Esophagus muscularis mucosa (tissue), 3 donors: Measurements from ENCODE around the gene PTCHD1.

ENCODE experiments used
- CTCF ChIP-seq, 3 experiments: fragments of 200-600 bp in 2 of 3; fragments of 450-650 bp in 1 of 3; sonication (generic) in 2 of 3; IDR thresholded peaks; one replicate each; pipeline ENCODE4 v1.5.1; 2017 to 2019; ENCODE audit warnings: antibody characterized with exemption in 3 of 3, mild to moderate bottlenecking in 2 of 3, moderate library complexity in 1 of 3
- EP300 ChIP-seq: sonication (generic); formaldehyde crosslinking; IDR thresholded peaks from one replicate; pipeline ENCODE4 v1.6.1; 2017; ENCODE audit warnings: antibody characterized with exemption

- TF ChIP-seq CTCF (IDR thresholded peaks at IDR 0.05) (no peak), EP300 (no peak)
Observed at GRCh38 chrX:23287191-23287725, 47.4 kb upstream of the PTCHD1 start.
